Ectodermal cell (in vitro differentiated cells): Measurements from ENCODE around the gene ZBTB48.

Experiments
- H3K27ac ChIP-seq: 2 replicates; pipeline ENCODE4 v1.7.0; 2013; ENCODE audit warnings: mild to moderate bottlenecking, low read depth, low read length; ENCODE audit not compliant: insufficient read depth, poor library complexity, severe bottlenecking
- H3K27me3 ChIP-seq: 2 replicates; pipeline ENCODE4 v1.7.0; 2013; ENCODE audit warnings: mild to moderate bottlenecking, low read length; ENCODE audit not compliant: insufficient read depth, control insufficient read depth, poor library complexity, severe bottlenecking
- H3K36me3 ChIP-seq: one replicate; pipeline ENCODE4 v1.7.0; 2013; ENCODE audit warnings: low read length; ENCODE audit not compliant: control insufficient read depth, insufficient read depth
- H3K4me1 ChIP-seq: one replicate; pipeline ENCODE4 v1.7.0; 2013; ENCODE audit warnings: low read length; ENCODE audit not compliant: control insufficient read depth, insufficient read depth
- H3K4me3 ChIP-seq: 2 replicates; pipeline ENCODE4 v1.7.0; 2013; ENCODE audit warnings: low read depth, low read length, control low read depth; ENCODE audit not compliant: insufficient read depth
- H3K9me3 ChIP-seq: 2 replicates; pipeline ENCODE4 v1.7.0; 2013; ENCODE audit warnings: mild to moderate bottlenecking, low read length, moderate library complexity; ENCODE audit not compliant: control insufficient read depth
- WGBS, 2 experiments: methylation state at CpG; one replicate each; pipeline ENCODE4 v1.1.7; 2013; ENCODE audit warnings: missing lambda C conversion rate in 2 of 2; 5-methylcytosine and 5-hydroxymethylcytosine counted together

ZBTB48 gene

DNA sequence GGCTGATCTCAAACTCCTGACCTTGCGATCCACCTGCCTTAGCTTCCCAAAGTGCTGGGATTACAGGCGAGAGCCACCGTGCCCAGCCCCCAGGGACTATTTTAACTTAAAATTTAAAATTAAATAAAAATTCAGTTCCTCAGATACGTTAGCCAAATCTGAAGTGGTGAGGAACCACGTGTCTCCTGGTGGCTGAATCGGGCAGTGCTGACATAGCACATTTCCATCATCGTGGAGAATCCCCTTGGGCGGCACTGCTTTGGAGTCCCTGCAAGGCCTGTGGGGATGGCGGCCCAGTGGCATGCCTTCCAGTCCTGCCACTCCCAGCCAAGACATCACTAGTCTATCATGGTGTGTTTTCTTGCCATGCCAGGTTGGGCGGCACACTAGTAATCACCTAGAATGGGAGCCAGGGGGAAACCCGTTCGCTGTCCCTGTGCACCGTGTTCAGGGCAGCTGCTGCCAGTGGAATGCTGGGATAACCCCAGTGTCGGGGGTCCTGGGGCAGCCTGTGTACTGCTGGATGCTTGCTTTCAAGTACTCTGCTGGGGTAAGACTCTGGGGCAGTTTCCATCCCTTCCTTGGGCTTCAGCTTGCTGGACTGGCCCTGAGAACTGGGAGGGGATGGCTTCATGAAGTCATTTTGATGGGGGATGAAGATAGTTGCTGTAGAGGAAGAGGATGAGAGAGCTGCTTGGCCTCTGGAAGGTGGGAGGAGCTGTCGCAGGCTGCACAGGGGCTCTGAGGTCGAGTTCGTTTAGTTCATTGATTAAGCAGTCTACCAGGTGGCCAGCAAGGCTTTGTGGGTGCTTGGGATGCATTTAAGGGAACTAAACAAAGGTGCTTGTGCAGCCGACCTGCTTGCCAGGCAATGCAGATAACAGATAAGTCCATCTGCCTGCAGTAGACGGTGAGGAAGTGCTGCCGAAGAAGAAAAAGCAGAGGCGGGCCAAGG is 4.6 kb downstream of the ZBTB48 start:
- Histone ChIP-seq H3K36me3 (peaks cover 14% of the 10 kb centered on the region), H3K27me3 (no peaks in the 10 kb centered on the region), H3K27ac (no peak overlapping the region), H3K9me3 (no peaks in the 10 kb centered on the region), H3K4me3 (no peak overlapping the region), H3K4me1 (peaks cover 11% of the 10 kb centered on the region)
- WGBS, 2 experiments: 86 to 91% methylated on average over 21 of the region's 21 CpGs

DNA sequence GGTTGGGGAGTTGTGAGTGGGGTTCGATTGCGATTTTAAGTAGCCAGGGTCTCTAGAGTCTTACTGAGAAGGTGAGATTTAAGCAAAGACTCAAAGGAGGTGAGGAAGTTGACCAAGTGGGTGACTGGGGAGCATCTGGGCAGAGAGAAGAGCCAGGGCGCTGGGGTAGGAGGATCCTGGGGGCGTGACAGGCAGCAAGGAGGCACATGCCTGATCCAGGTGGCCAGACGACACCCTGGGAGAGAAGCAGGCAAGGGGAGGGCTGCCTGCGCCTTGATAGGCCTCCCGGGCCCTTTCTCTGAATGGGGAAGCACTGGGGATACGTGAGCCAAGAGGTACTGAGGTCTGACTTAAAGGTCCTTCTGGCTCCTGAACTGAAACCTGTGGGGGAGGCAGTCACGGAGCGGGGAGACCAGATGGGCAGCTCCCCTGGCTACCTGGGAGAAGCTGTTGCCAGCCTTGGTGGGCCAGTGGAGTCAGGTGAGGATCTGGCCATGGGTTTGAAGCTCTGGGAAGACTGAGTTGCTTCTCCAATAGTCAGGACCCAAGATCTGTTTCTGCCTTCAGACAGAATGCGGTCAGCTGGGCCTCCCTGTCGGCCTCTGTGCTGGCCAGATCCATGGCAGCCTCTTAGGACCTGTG is 5.4 kb downstream of the ZBTB48 start:
- WGBS, 2 experiments: 88 to 89% methylated on average over 12 of the region's 12 CpGs
- Histone ChIP-seq H3K4me1 (peaks cover 9% of the 10 kb centered on the region), H3K36me3 (peaks cover 16% of the 10 kb centered on the region), H3K27ac (no peak overlapping the region), H3K27me3 (no peaks in the 10 kb centered on the region), H3K4me3 (no peak overlapping the region), H3K9me3 (no peaks in the 10 kb centered on the region)

DNA sequence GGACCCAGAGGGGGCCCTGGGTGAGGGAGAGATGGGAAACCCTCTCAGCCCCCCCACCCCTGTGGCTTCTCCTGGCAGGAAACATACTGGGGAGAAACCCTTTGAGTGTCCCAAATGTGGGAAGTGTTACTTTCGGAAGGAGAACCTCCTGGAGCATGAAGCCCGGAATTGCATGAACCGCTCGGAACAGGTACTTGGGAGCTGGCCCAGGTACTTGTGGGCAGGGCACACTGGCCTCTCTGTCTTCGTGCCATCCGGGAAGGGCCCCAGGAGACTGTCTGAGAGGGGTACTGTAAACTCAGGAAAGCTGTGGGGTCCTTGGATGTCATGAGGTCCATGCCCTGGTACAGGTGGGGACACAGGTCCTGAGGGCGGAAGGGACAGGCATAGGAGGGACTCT is 6.0 kb downstream of the ZBTB48 start:
- Histone ChIP-seq H3K36me3 (peaks cover 18% of the 10 kb centered on the region), H3K9me3 (no peaks in the 10 kb centered on the region)
- 92% methylated on average over 7 of the region's 7 CpGs for WGBS, 2 experiments

DNA sequence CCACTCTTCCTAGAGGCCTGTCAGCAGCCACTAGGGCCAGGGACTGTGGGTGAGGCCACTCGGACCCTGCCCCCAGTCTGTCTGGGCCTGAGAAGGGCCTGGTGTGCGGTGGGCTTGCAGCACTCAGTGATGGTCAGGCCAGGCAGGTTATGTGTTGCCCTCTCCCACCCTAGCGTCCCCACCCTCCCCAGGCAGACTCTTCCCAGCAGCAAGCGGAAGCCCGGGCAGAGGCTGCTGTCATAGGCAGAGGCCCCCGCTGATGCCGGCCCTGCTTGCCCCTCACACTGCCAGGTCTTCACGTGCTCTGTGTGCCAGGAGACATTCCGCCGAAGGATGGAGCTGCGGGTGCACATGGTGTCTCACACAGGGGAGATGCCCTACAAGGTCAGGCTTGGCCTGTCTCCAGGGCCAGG is 6.6 kb downstream of the ZBTB48 start:
- H3K4me1 ChIP-seq: no peaks in the 10 kb centered on the region
- 94 to 95% methylated on average over 11 of the region's 11 CpGs for WGBS, 2 experiments
- H3K27ac ChIP-seq: no peak overlapping the region
- no peaks in the 10 kb centered on the region for H3K27me3 ChIP-seq
- H3K4me3 ChIP-seq: no peak overlapping the region
- H3K36me3 ChIP-seq: peaks cover 18% of the 10 kb centered on the region
- no peaks in the 10 kb centered on the region for H3K9me3 ChIP-seq

More for the DNA sequence above, 6.0 kb downstream of the ZBTB48 start:
- Histone ChIP-seq H3K27ac (no peak overlapping the region), H3K4me3 (no peak overlapping the region), H3K27me3 (no peaks in the 10 kb centered on the region), H3K4me1 (peaks cover 2% of the 10 kb centered on the region)

GRCh38 chr1:6587261-6588005 is 7.6 kb downstream of the ZBTB48 start:
- H3K36me3 ChIP-seq: peaks cover 18% of the 10 kb centered on the region
- 94 to 96% methylated on average over 13 of the region's 13 CpGs for WGBS, 2 experiments

DNA sequence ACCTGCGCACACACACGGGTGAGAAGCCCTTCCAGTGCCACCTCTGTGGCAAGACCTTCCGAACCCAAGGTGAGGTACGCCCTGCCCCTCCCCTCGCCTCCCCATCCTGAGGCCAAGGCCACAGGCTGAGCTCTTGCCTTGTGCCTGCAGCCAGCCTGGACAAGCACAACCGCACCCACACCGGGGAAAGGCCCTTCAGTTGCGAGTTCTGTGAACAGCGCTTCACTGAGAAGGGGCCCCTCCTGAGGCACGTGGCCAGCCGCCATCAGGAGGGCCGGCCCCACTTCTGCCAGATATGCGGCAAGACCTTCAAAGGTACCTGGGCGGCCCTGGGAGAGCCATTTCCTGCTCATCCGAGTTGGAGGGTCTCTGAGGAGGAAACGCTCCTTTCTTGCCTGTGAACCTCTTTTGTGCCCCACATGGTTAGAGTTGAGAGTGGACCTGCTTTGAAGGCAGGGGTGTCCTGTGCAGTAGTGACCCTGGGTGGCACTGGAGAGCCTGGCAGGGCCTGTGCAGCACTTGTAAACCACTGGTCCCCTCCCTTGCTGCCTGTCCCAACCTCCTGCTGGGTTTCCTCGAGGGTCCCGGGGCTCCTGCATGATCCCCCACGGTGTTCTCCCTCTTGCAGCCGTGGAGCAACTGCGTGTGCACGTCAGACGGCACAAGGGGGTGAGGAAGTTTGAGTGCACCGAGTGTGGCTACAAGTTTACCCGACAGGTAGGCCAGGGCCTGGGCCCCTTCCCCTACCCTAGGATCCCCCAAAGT is 8.5 kb downstream of the ZBTB48 start:
- Histone ChIP-seq H3K9me3 (no peaks in the 10 kb centered on the region), H3K27me3 (no peaks in the 10 kb centered on the region), H3K4me3 (no peak overlapping the region), H3K4me1 (no peaks in the 10 kb centered on the region), H3K36me3 (peaks cover 18% of the 10 kb centered on the region), H3K27ac (no peak overlapping the region)
- 93 to 95% methylated on average over 25 of the region's 25 CpGs for WGBS, 2 experiments

More at GRCh38 chr1:6587261-6588005, 7.6 kb downstream of the ZBTB48 start:
- H3K9me3 ChIP-seq: no peaks in the 10 kb centered on the region
- no peaks in the 10 kb centered on the region for H3K27me3 ChIP-seq
- H3K4me1 ChIP-seq: no peaks in the 10 kb centered on the region
- no peak overlapping the region for H3K27ac ChIP-seq
- H3K4me3 ChIP-seq: no peak overlapping the region

GRCh38 chr1:6588893-6589520 is 9.2 kb downstream of the ZBTB48 start:
- Histone ChIP-seq H3K9me3 (no peaks in the 10 kb centered on the region), H3K27ac (no peak overlapping the region), H3K36me3 (peaks cover 20% of the 10 kb centered on the region), H3K4me1 (no peaks in the 10 kb centered on the region), H3K27me3 (no peaks in the 10 kb centered on the region), H3K4me3 (no peak overlapping the region)
- WGBS, 2 experiments: 93 to 95% methylated on average over 24 of the region's 24 CpGs

GRCh38 chr1:6590046-6590445 is 10.3 kb downstream of the ZBTB48 start:
- 94 to 95% methylated on average over 7 of the region's 7 CpGs for WGBS, 2 experiments
- Histone ChIP-seq H3K4me1 (no peaks in the 10 kb centered on the region), H3K27ac (no peak overlapping the region), H3K4me3 (no peak overlapping the region), H3K36me3 (peaks cover 20% of the 10 kb centered on the region), H3K9me3 (no peaks in the 10 kb centered on the region), H3K27me3 (no peaks in the 10 kb centered on the region)

- H3K27ac ChIP-seq: no peak overlapping the region
- H3K36me3 ChIP-seq: peaks cover 20% of the 10 kb centered on the region
- H3K27me3 ChIP-seq: no peaks in the 10 kb centered on the region
- H3K4me3 ChIP-seq: no peak overlapping the region
- no peaks in the 10 kb centered on the region for H3K9me3 ChIP-seq
- 94% methylated on average over 13 of the region's 13 CpGs for WGBS, 2 experiments
- H3K4me1 ChIP-seq: no peaks in the 10 kb centered on the region
These were observed 11.4 kb downstream of the ZBTB48 start for GRCh38 chr1:6591222-6591621.
